Panc1 (cell line): Measurements from ENCODE around the gene WAS.

Experiments
- POLR2AphosphoS5 ChIP-seq: IDR thresholded peaks from 2 replicates; pipeline ENCODE4 v1.6.1; 2012; ENCODE audit warnings: mild to moderate bottlenecking, low read depth, low read length, moderate library complexity
- SIN3A ChIP-seq: IDR thresholded peaks from 2 replicates; pipeline ENCODE4 v1.6.1; 2012; ENCODE audit warnings: low read depth, mild to moderate bottlenecking, low read length, moderate library complexity, borderline replicate concordance; ENCODE audit not compliant: insufficient read depth
- TCF7L2 ChIP-seq: IDR thresholded peaks from 2 replicates; pipeline ENCODE4 v1.6.1; 2011; ENCODE audit warnings: mild to moderate bottlenecking, low read depth, low read length, inconsistent platforms
- TF ChIP-seq, protein P1 (sequence below): fragments of 450-650 bp; IDR thresholded peaks from 2 replicates; pipeline ENCODE4 v1.5.1; 2017; ENCODE audit warnings: mild to moderate bottlenecking
- TF ChIP-seq, protein P2 (sequence below), 2 experiments: IDR thresholded peaks; 2 replicates each; pipeline ENCODE4 v1.6.1; 2011 to 2012; ENCODE audit warnings: low read depth in 2 of 2, control low read depth in 1 of 2, low read length in 1 of 2, mild to moderate bottlenecking in 1 of 2, moderate library complexity in 1 of 2; ENCODE audit not compliant: insufficient read depth in 1 of 2

DNA sequence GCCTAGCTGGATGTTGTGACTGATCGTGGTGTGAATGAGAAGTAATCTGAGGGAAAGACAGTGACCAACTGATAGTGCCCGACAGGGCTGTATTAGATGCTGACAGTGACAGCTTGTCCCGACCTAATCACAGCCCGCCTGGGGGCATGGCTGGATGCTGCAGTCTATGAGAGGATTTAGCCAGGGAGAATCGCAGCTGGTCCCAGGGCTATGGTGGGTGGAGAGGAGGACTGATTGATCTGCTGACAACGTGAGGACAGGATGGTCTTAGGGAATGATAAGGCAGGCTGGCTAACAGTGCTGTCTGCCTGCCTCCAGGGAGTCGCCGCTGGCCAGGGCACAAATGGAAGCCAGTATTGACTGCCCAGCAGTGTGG lies 12.3 kb downstream of the WAS start:
- TF ChIP-seq, protein P1, sequence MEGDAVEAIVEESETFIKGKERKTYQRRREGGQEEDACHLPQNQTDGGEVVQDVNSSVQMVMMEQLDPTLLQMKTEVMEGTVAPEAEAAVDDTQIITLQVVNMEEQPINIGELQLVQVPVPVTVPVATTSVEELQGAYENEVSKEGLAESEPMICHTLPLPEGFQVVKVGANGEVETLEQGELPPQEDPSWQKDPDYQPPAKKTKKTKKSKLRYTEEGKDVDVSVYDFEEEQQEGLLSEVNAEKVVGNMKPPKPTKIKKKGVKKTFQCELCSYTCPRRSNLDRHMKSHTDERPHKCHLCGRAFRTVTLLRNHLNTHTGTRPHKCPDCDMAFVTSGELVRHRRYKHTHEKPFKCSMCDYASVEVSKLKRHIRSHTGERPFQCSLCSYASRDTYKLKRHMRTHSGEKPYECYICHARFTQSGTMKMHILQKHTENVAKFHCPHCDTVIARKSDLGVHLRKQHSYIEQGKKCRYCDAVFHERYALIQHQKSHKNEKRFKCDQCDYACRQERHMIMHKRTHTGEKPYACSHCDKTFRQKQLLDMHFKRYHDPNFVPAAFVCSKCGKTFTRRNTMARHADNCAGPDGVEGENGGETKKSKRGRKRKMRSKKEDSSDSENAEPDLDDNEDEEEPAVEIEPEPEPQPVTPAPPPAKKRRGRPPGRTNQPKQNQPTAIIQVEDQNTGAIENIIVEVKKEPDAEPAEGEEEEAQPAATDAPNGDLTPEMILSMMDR: no peak
- TF ChIP-seq, protein P2, sequence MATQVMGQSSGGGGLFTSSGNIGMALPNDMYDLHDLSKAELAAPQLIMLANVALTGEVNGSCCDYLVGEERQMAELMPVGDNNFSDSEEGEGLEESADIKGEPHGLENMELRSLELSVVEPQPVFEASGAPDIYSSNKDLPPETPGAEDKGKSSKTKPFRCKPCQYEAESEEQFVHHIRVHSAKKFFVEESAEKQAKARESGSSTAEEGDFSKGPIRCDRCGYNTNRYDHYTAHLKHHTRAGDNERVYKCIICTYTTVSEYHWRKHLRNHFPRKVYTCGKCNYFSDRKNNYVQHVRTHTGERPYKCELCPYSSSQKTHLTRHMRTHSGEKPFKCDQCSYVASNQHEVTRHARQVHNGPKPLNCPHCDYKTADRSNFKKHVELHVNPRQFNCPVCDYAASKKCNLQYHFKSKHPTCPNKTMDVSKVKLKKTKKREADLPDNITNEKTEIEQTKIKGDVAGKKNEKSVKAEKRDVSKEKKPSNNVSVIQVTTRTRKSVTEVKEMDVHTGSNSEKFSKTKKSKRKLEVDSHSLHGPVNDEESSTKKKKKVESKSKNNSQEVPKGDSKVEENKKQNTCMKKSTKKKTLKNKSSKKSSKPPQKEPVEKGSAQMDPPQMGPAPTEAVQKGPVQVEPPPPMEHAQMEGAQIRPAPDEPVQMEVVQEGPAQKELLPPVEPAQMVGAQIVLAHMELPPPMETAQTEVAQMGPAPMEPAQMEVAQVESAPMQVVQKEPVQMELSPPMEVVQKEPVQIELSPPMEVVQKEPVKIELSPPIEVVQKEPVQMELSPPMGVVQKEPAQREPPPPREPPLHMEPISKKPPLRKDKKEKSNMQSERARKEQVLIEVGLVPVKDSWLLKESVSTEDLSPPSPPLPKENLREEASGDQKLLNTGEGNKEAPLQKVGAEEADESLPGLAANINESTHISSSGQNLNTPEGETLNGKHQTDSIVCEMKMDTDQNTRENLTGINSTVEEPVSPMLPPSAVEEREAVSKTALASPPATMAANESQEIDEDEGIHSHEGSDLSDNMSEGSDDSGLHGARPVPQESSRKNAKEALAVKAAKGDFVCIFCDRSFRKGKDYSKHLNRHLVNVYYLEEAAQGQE (IDR thresholded peaks at IDR 0.05; ENCODE audit: insufficient read depth in 1 of 2, low read depth in 2 of 2, low read length in 1 of 2): no peak
- TF ChIP-seq POLR2AphosphoS5 (no peak), TCF7L2 (no peak), SIN3A (no peak)
